IPS-15b (cell line): ENCODE measurements around the gene HYAL3.

Source experiments
- H3K27me3 ChIP-seq: one replicate; pipeline ENCODE4 v1.6.1; 2013; ENCODE audit warnings: low read length; ENCODE audit not compliant: control insufficient read depth, insufficient read depth
- H3K36me3 ChIP-seq: one replicate; pipeline ENCODE4 v1.6.1; 2013; ENCODE audit warnings: low read length; ENCODE audit not compliant: control insufficient read depth, insufficient read depth
- H3K4me1 ChIP-seq: one replicate; pipeline ENCODE4 v1.6.1; 2013; ENCODE audit warnings: mild to moderate bottlenecking, low read length; ENCODE audit not compliant: control insufficient read depth, insufficient read depth
- H3K4me3 ChIP-seq: one replicate; pipeline ENCODE4 v1.5.1; 2013; ENCODE audit warnings: low read depth, low read length
- H3K9ac ChIP-seq: one replicate; pipeline ENCODE4 v1.6.1; 2013; ENCODE audit warnings: low read depth, mild to moderate bottlenecking, low read length
- H3K9me3 ChIP-seq: one replicate; pipeline ENCODE4 v1.6.1; 2013; ENCODE audit warnings: mild to moderate bottlenecking, low read length; ENCODE audit not compliant: control insufficient read depth, insufficient read depth

The HYAL3 gene

GRCh38 chr3:50339485-50340146 lies 40.4 kb upstream of the HYAL3 start:
- H3K36me3 ChIP-seq, result no peaks in the 10 kb centered on the region
- no peak overlapping the region for H3K9ac ChIP-seq
- H3K4me1 ChIP-seq, result peaks cover 4% of the 10 kb centered on the region
- H3K9me3 ChIP-seq, result no peaks in the 10 kb centered on the region
- H3K27me3 ChIP-seq, result peaks cover 62% of the 10 kb centered on the region
- H3K4me3 ChIP-seq, result peak overlapping the region; percentile 58

- H3K4me1 ChIP-seq, result peaks cover 6% of the 10 kb centered on the region
- no peaks in the 10 kb centered on the region for H3K9me3 ChIP-seq
- H3K4me3 ChIP-seq, result no peak overlapping the region
- peaks cover 56% of the 10 kb centered on the region for H3K27me3 ChIP-seq
- no peak overlapping the region for H3K9ac ChIP-seq
- H3K36me3 ChIP-seq, result no peaks in the 10 kb centered on the region
These were observed 39.8 kb upstream of the HYAL3 start for GRCh38 chr3:50338965-50339364.

GRCh38 chr3:50337175-50337861 lies 38.1 kb upstream of the HYAL3 start:
- peak overlapping the region; percentile 91 for H3K9ac ChIP-seq
- peaks cover 6% of the 10 kb centered on the region for H3K4me1 ChIP-seq
- H3K4me3 ChIP-seq, result peak overlapping the region; percentile 95
- no peaks in the 10 kb centered on the region for H3K9me3 ChIP-seq
- H3K27me3 ChIP-seq, result peaks cover 41% of the 10 kb centered on the region
- H3K36me3 ChIP-seq, result peaks cover 5% of the 10 kb centered on the region

DNA sequence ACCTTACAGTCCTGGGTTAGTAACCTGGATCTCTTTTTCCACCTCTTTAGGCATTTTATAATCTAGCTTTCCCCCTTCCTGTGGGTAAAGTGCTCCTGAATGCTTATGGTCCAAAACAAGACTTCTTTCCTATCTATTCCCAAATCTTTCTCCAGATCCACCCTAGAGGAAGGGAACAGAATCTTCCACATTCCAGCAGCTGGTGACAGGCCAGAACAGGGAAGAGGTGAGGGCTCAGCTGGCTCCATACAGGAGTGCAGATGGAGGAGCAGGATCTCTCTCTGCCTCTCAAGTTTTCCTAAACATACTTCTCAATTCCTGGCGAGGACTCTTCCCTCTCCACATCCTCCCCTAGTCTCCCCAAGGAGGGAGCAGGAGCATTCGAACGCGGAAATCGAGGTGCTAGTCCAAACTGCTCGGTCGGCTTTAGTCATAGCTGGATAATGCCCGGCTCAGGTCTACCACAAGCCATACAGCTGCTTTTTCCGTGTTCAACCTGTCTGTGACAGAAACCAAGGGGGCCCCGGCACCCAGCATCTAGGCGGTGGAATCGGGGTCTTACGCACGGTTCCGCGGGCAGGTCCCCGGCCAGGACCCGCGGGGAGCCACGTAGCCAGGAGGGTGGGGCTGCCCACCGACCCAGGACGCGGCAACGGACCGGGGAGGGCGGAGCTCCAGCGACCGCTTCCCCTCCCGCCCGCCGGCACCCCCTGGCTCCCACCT lies 37.4 kb upstream of the HYAL3 start:
- Histone ChIP-seq H3K9me3 (no peaks in the 10 kb centered on the region), H3K4me3 (peak overlapping the region; percentile 95), H3K4me1 (peaks cover 6% of the 10 kb centered on the region), H3K9ac (peak overlapping the region; percentile 91), H3K27me3 (peaks cover 34% of the 10 kb centered on the region), H3K36me3 (peaks cover 9% of the 10 kb centered on the region)

DNA sequence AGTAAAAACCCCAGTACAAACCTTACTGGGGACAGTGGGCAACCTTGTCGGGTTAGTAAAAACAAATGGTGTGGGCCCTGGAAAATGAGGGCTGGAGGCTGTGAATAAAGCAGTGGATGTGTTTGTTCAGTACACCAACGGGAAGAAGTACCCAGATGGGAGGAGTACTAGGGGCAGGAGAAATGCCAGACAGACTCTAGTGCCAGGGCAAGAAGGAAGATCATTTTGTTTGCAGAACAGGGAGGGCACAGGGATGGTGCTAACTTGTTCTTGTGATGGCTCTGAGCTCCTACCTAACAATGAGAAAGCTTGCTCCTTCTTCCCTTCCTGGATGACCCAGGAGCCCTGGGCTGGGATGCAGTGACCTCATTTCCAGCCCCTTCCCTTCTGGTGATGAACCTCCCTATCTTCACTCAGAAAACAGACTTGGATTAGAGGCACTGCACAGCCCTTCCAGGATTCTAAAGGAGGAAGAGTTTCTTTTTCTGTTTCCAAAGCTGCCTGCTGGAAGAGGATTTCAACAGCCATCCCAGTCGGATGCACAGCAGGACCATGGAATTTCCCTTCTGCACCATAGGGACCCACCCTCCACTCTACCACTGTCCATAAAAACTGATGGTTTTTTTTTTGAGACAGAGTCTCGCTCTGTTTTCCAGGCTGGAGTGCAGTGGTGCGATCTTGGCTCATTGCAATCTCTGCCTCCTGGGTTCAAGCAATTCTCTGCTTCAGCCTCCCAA lies 35.3 kb upstream of the HYAL3 start:
- H3K4me3 ChIP-seq, result peak overlapping the region; percentile 18
- H3K9ac ChIP-seq, result no peak overlapping the region
- peaks cover 14% of the 10 kb centered on the region for H3K27me3 ChIP-seq
- peaks cover 24% of the 10 kb centered on the region for H3K36me3 ChIP-seq
- peaks cover 3% of the 10 kb centered on the region for H3K4me1 ChIP-seq
- no peaks in the 10 kb centered on the region for H3K9me3 ChIP-seq

GRCh38 chr3:50333744-50334328 lies 34.6 kb upstream of the HYAL3 start:
- Histone ChIP-seq H3K4me3 (no peak overlapping the region), H3K4me1 (peaks cover 3% of the 10 kb centered on the region), H3K9me3 (no peaks in the 10 kb centered on the region), H3K9ac (no peak overlapping the region), H3K27me3 (peaks cover 7% of the 10 kb centered on the region), H3K36me3 (peaks cover 24% of the 10 kb centered on the region)

- H3K9me3 ChIP-seq, result no peaks in the 10 kb centered on the region
- no peak overlapping the region for H3K4me3 ChIP-seq
- no peak overlapping the region for H3K9ac ChIP-seq
- peaks cover 24% of the 10 kb centered on the region for H3K36me3 ChIP-seq
- H3K4me1 ChIP-seq, result peaks cover 3% of the 10 kb centered on the region
- H3K27me3 ChIP-seq, result no peaks in the 10 kb centered on the region
These were observed 32.2 kb upstream of the HYAL3 start for GRCh38 chr3:50331364-50331907.

- H3K9me3 ChIP-seq, result no peaks in the 10 kb centered on the region
- H3K9ac ChIP-seq, result no peak overlapping the region
- H3K36me3 ChIP-seq, result peaks cover 32% of the 10 kb centered on the region
- no peaks in the 10 kb centered on the region for H3K27me3 ChIP-seq
- H3K4me1 ChIP-seq, result peaks cover 3% of the 10 kb centered on the region
- H3K4me3 ChIP-seq, result no peak overlapping the region
These were observed 31.1 kb upstream of the HYAL3 start for GRCh38 chr3:50330330-50330729.

GRCh38 chr3:50327943-50328691 lies 28.9 kb upstream of the HYAL3 start, which contains the start of gene TUSC2:
Gene TUSC2, minus strand, starts transcription at chr3:50328223. Its CDS starts 124 bp downstream, at chr3:50328099.
- Histone ChIP-seq H3K9ac (peak within 1 kb of the TSS; percentile 81), H3K9me3 (no peaks in the 10 kb centered on the region), H3K4me3 (peak within 1 kb of the TSS; percentile 76), H3K36me3 (peaks cover 30% of the 10 kb centered on the region), H3K27me3 (no peaks in the 10 kb centered on the region), H3K4me1 (no peaks in the 10 kb centered on the region)

DNA sequence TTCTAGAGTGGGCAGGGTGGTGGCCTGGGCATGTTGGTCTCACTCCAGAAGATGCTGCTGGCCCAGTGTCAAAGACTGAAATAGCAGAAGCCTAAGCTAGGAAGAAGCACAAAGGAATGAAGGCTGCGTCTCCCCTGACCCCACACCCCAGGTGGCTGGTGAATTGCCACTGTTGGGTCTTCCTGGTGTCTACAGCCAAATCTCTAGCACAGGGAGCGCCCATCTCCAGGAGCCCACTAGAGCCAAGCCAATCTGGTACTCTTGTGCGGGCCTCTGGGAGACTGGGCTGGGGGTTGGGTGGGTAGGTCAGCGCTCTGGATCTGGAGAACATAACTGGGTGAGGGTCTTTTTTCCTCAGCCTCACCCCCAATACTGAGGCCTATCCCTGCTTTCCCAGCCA lies 27.9 kb upstream of the HYAL3 start:
- Histone ChIP-seq H3K4me3 (peak overlapping the region; percentile 76), H3K4me1 (peaks cover 3% of the 10 kb centered on the region), H3K36me3 (peaks cover 26% of the 10 kb centered on the region), H3K9ac (peak overlapping the region; percentile 66), H3K27me3 (no peaks in the 10 kb centered on the region), H3K9me3 (no peaks in the 10 kb centered on the region)
